GM23248 (cell line): ENCODE results near the gene ECT2L.

Experiments used
- EZH2 ChIP-seq: fragments of 200-600 bp; sonication (generic); IDR thresholded peaks from 2 replicates; pipeline ENCODE4 v1.6.1; 2018; ENCODE audit warnings: antibody characterized with exemption, mild to moderate bottlenecking; ENCODE audit not compliant: insufficient read depth, poor library complexity, severe bottlenecking
- EZH2phosphoT487 ChIP-seq: fragments of 200-600 bp; sonication (generic); IDR thresholded peaks from 2 replicates; pipeline ENCODE4 v1.6.1; 2018; ENCODE audit warnings: antibody characterized with exemption, moderate library complexity, mild to moderate bottlenecking, low read depth; ENCODE audit not compliant: insufficient read depth

DNA sequence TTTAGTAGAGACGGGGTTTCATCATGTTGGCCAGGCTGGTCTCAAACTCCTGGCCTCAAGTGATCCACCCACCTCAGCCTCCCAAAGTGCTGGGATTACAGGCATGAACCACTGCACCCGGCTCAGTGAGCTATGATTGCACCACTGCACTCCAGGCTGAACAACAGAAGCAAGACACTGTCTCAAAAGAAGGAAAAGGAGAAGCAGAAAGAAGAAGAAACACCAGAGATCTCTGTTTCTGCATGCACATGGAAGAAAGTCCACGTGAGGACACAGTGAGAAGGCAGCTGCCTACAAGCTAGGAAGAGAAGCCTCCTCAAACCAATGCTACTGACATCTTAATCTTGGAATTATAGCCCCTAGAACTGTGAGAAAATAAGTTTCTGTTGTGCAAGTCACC is 16.0 kb downstream of the ECT2L start:
- TF ChIP-seq EZH2 (no peak), EZH2phosphoT487 (no peak)
